ENCODE results near the gene KCNQ1OT1. TPM values are rescaled to one million over a fixed set of nuclear protein-coding genes. Genes with fewer than 3 reads are reported as not detected.

KCNQ1OT1 gene
- total RNA-seq, 1 experiment from 2014 or later: 2.7 TPM

GRCh38 chr11:2738551-2739431, 39.0 kb upstream of the KCNQ1OT1 start:
- no peak for DNase-seq
- H3K4me3 ChIP-seq (ENCODE audit: low read length): no peak overlapping the region
- no peaks in the 10 kb centered on the region for H3K79me2 ChIP-seq (ENCODE audit: low read length)
- H3K27ac ChIP-seq (ENCODE audit: low read length): no peak overlapping the region
- no peaks in the 10 kb centered on the region for H3K4me1 ChIP-seq (ENCODE audit: low read length)
- H3K4me2 ChIP-seq (ENCODE audit: low read depth, low read length, poor library complexity, severe bottlenecking): no peak overlapping the region
- H4K20me1 ChIP-seq (ENCODE audit: insufficient read depth, low read depth, low read length): no peaks in the 10 kb centered on the region
- H3K9me3 ChIP-seq (ENCODE audit: low read length): no peaks in the 10 kb centered on the region
- H2AFZ ChIP-seq (ENCODE audit: low read length): no peak overlapping the region
- H3K27me3 ChIP-seq (ENCODE audit: low read length): no peaks in the 10 kb centered on the region
- H3K9me2 ChIP-seq (replicated peaks; ENCODE audit: insufficient read depth, low read length): no peaks in the 10 kb centered on the region
- no peaks in the 10 kb centered on the region for H3K36me3 ChIP-seq (ENCODE audit: insufficient read depth, low read length)
- H3K9ac ChIP-seq (ENCODE audit: low read length): no peak overlapping the region

DNA sequence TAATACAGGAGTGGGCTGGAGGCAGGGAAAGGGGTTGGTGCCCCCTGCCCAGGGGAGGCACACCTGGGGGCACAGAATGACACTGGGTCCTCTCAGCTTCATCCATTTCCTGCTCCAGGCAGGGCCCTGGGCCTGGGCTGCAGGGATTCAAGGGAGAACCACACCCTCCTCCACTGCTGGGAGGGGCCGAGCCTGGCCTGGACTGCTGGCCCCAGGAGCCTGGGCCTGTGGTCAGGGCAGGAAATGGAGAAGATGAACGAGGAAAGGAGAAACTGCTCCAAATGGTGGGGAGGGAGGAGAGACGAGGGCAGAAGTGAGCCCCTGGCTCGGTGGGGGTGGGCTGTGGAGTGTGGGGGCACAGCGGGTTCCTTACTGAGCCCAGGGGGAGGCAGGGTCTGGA, 38.1 kb upstream of the KCNQ1OT1 start:
- H3K4me2 ChIP-seq (ENCODE audit: low read depth, low read length, poor library complexity, severe bottlenecking): no peak overlapping the region
- no peak overlapping the region for H3K4me3 ChIP-seq (ENCODE audit: low read length)
- H3K36me3 ChIP-seq (ENCODE audit: insufficient read depth, low read length): no peaks in the 10 kb centered on the region
- no peak overlapping the region for H2AFZ ChIP-seq (ENCODE audit: low read length)
- H3K9me3 ChIP-seq (ENCODE audit: low read length): no peaks in the 10 kb centered on the region
- H4K20me1 ChIP-seq (ENCODE audit: insufficient read depth, low read depth, low read length): no peaks in the 10 kb centered on the region
- H3K9me2 ChIP-seq (replicated peaks; ENCODE audit: insufficient read depth, low read length): no peaks in the 10 kb centered on the region
- no peak overlapping the region for H3K27ac ChIP-seq (ENCODE audit: low read length)
- H3K79me2 ChIP-seq (ENCODE audit: low read length): no peaks in the 10 kb centered on the region
- no peaks in the 10 kb centered on the region for H3K27me3 ChIP-seq (ENCODE audit: low read length)
- no peaks in the 10 kb centered on the region for H3K4me1 ChIP-seq (ENCODE audit: low read length)
- no peak for DNase-seq
- H3K9ac ChIP-seq (ENCODE audit: low read length): no peak overlapping the region

GRCh38 chr11:2737226-2737590, 37.4 kb upstream of the KCNQ1OT1 start:
- Histone ChIP-seq H3K4me2 (ENCODE audit: low read depth, low read length, poor library complexity, severe bottlenecking) (no peak overlapping the region), H3K4me3 (ENCODE audit: low read length) (no peak overlapping the region), H4K20me1 (ENCODE audit: insufficient read depth, low read depth, low read length) (no peaks in the 10 kb centered on the region), H3K79me2 (ENCODE audit: low read length) (no peaks in the 10 kb centered on the region), H3K27ac (ENCODE audit: low read length) (no peak overlapping the region), H3K9ac (ENCODE audit: low read length) (no peak overlapping the region), H3K36me3 (ENCODE audit: insufficient read depth, low read length) (no peaks in the 10 kb centered on the region), H2AFZ (ENCODE audit: low read length) (no peak overlapping the region), H3K4me1 (ENCODE audit: low read length) (no peaks in the 10 kb centered on the region), H3K9me2 (replicated peaks; ENCODE audit: insufficient read depth, low read length) (no peaks in the 10 kb centered on the region), H3K9me3 (ENCODE audit: low read length) (no peaks in the 10 kb centered on the region), H3K27me3 (ENCODE audit: low read length) (no peaks in the 10 kb centered on the region)
- DNase-seq: no peak

GRCh38 chr11:2736577-2737225, 36.9 kb upstream of the KCNQ1OT1 start:
- Histone ChIP-seq H2AFZ (ENCODE audit: low read length) (no peak overlapping the region), H3K27me3 (ENCODE audit: low read length) (no peaks in the 10 kb centered on the region), H3K9me2 (replicated peaks; ENCODE audit: insufficient read depth, low read length) (no peaks in the 10 kb centered on the region), H3K36me3 (ENCODE audit: insufficient read depth, low read length) (no peaks in the 10 kb centered on the region), H3K9me3 (ENCODE audit: low read length) (no peaks in the 10 kb centered on the region), H3K4me1 (ENCODE audit: low read length) (no peaks in the 10 kb centered on the region), H3K27ac (ENCODE audit: low read length) (no peak overlapping the region), H3K79me2 (ENCODE audit: low read length) (no peaks in the 10 kb centered on the region), H3K4me2 (ENCODE audit: low read depth, low read length, poor library complexity, severe bottlenecking) (no peak overlapping the region), H3K9ac (ENCODE audit: low read length) (no peak overlapping the region), H3K4me3 (ENCODE audit: low read length) (no peak overlapping the region), H4K20me1 (ENCODE audit: insufficient read depth, low read depth, low read length) (no peaks in the 10 kb centered on the region)
- no peak for DNase-seq

- Histone ChIP-seq H4K20me1 (ENCODE audit: insufficient read depth, low read depth, low read length) (no peaks in the 10 kb centered on the region), H3K4me1 (ENCODE audit: low read length) (no peaks in the 10 kb centered on the region), H2AFZ (ENCODE audit: low read length) (no peak overlapping the region)
These were observed 35.3 kb upstream of the KCNQ1OT1 start for GRCh38 chr11:2735053-2735589.

GRCh38 chr11:2734181-2735052, 34.6 kb upstream of the KCNQ1OT1 start:
- Histone ChIP-seq H3K27ac (ENCODE audit: low read length) (no peak overlapping the region), H3K4me1 (ENCODE audit: low read length) (no peaks in the 10 kb centered on the region), H3K36me3 (ENCODE audit: insufficient read depth, low read length) (no peaks in the 10 kb centered on the region), H2AFZ (ENCODE audit: low read length) (no peak overlapping the region), H3K9ac (ENCODE audit: low read length) (no peak overlapping the region), H3K4me2 (ENCODE audit: low read depth, low read length, poor library complexity, severe bottlenecking) (no peak overlapping the region), H3K27me3 (ENCODE audit: low read length) (no peaks in the 10 kb centered on the region), H3K9me3 (ENCODE audit: low read length) (no peaks in the 10 kb centered on the region), H3K9me2 (replicated peaks; ENCODE audit: insufficient read depth, low read length) (no peaks in the 10 kb centered on the region), H3K79me2 (ENCODE audit: low read length) (no peaks in the 10 kb centered on the region), H4K20me1 (ENCODE audit: insufficient read depth, low read depth, low read length) (no peaks in the 10 kb centered on the region), H3K4me3 (ENCODE audit: low read length) (no peak overlapping the region)
- no peak for DNase-seq

More at GRCh38 chr11:2735053-2735589, 35.3 kb upstream of the KCNQ1OT1 start:
- Histone ChIP-seq H3K4me3 (ENCODE audit: low read length) (no peak overlapping the region), H3K9me2 (replicated peaks; ENCODE audit: insufficient read depth, low read length) (no peaks in the 10 kb centered on the region), H3K4me2 (ENCODE audit: low read depth, low read length, poor library complexity, severe bottlenecking) (no peak overlapping the region), H3K79me2 (ENCODE audit: low read length) (no peaks in the 10 kb centered on the region), H3K27me3 (ENCODE audit: low read length) (no peaks in the 10 kb centered on the region), H3K9ac (ENCODE audit: low read length) (no peak overlapping the region), H3K36me3 (ENCODE audit: insufficient read depth, low read length) (no peaks in the 10 kb centered on the region), H3K9me3 (ENCODE audit: low read length) (no peaks in the 10 kb centered on the region), H3K27ac (ENCODE audit: low read length) (no peak overlapping the region)
- no peak for DNase-seq

DNA sequence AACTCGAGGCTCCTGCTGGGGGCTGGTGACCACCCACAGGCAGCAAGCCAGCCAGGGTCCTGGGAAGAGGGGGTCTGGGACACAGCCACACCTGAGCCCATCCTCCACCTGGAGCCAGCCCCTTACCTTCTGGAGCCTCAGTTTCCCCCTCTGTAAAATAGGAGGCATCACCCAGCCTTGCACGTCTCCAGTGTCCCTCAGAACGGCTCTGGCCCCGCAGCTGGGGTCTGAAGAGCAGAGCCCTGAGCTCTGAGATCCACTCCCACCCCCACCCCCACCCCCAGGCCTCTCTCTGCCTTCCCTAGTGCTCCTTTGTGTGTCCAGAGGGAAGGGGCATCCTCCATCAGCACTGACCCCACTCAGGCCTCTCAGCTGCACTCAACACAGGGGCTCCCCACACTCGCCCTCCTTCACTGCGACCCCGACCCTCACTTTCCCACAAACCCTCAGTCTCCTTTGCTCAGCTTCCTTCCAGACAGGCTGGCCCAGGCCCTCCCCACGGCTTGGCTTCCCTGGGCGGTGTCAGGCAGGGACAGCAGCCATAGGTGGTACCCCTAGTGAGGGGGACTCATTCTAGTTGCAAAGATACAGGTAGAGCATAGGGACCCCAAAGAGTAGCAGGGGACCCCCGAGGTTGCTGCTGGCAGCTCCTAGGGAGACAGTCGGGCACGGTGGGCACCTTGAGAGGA, 33.3 kb upstream of the KCNQ1OT1 start:
- Histone ChIP-seq H3K9me3 (ENCODE audit: low read length) (no peaks in the 10 kb centered on the region), H3K79me2 (ENCODE audit: low read length) (no peaks in the 10 kb centered on the region), H3K4me2 (ENCODE audit: low read depth, low read length, poor library complexity, severe bottlenecking) (no peak overlapping the region), H3K36me3 (ENCODE audit: insufficient read depth, low read length) (no peaks in the 10 kb centered on the region), H3K27me3 (ENCODE audit: low read length) (no peaks in the 10 kb centered on the region), H3K4me1 (ENCODE audit: low read length) (no peaks in the 10 kb centered on the region), H2AFZ (ENCODE audit: low read length) (no peak overlapping the region), H3K27ac (ENCODE audit: low read length) (no peak overlapping the region), H4K20me1 (ENCODE audit: insufficient read depth, low read depth, low read length) (peaks cover 11% of the 10 kb centered on the region; the same call in 1 of the 2 replicates), H3K4me3 (ENCODE audit: low read length) (no peak overlapping the region), H3K9ac (ENCODE audit: low read length) (no peak overlapping the region), H3K9me2 (replicated peaks; ENCODE audit: insufficient read depth, low read length) (no peaks in the 10 kb centered on the region)
- DNase-seq: no peak

Measured in Karpas-422 (cell line).